Measurements from ENCODE around the gene TSPAN9.

The TSPAN9 gene

GRCh38 chr12:3149515-3150307 lies 72.5 kb downstream of the TSPAN9 start:
- 94 to 95% methylated on average over 10 of the region's 10 CpGs for WGBS, 2 experiments
- Histone ChIP-seq H3K4me1 (ENCODE audit: control insufficient read depth, insufficient read depth, low read length) (peaks cover 36% of the 10 kb centered on the region), H3K9me3 (ENCODE audit: control insufficient read depth, low read length) (no peaks in the 10 kb centered on the region)

GRCh38 chr12:3150308-3150670 lies 73.1 kb downstream of the TSPAN9 start:
- Histone ChIP-seq H3K4me1 (ENCODE audit: control insufficient read depth, insufficient read depth, low read length) (peaks cover 36% of the 10 kb centered on the region), H3K4me3 (ENCODE audit: insufficient read depth, low read depth, low read length) (no peak overlapping the region), H3K27ac (ENCODE audit: insufficient read depth, low read depth, low read length, poor library complexity, severe bottlenecking) (no peak overlapping the region), H3K9me3 (ENCODE audit: control insufficient read depth, low read length) (no peaks in the 10 kb centered on the region), H3K27me3 (ENCODE audit: control insufficient read depth, insufficient read depth, low read length, poor library complexity, severe bottlenecking) (no peaks in the 10 kb centered on the region), H3K36me3 (ENCODE audit: control insufficient read depth, insufficient read depth, low read length) (no peaks in the 10 kb centered on the region)
- 92% methylated on average over 5 of the region's 5 CpGs for WGBS, 2 experiments

More at GRCh38 chr12:3149515-3150307, 72.5 kb downstream of the TSPAN9 start:
- Histone ChIP-seq H3K27me3 (ENCODE audit: control insufficient read depth, insufficient read depth, low read length, poor library complexity, severe bottlenecking) (no peaks in the 10 kb centered on the region), H3K4me3 (ENCODE audit: insufficient read depth, low read depth, low read length) (no peak overlapping the region), H3K36me3 (ENCODE audit: control insufficient read depth, insufficient read depth, low read length) (no peaks in the 10 kb centered on the region), H3K27ac (ENCODE audit: insufficient read depth, low read depth, low read length, poor library complexity, severe bottlenecking) (no peak overlapping the region)

- 51 to 54% methylated on average over 19 of the region's 19 CpGs for WGBS, 2 experiments
- Histone ChIP-seq H3K36me3 (ENCODE audit: control insufficient read depth, insufficient read depth, low read length) (no peaks in the 10 kb centered on the region), H3K4me3 (ENCODE audit: insufficient read depth, low read depth, low read length) (no peak overlapping the region), H3K27me3 (ENCODE audit: control insufficient read depth, insufficient read depth, low read length, poor library complexity, severe bottlenecking) (no peaks in the 10 kb centered on the region), H3K9me3 (ENCODE audit: control insufficient read depth, low read length) (no peaks in the 10 kb centered on the region), H3K27ac (ENCODE audit: insufficient read depth, low read depth, low read length, poor library complexity, severe bottlenecking) (peak overlapping the region; percentile 9), H3K4me1 (ENCODE audit: control insufficient read depth, insufficient read depth, low read length) (peaks cover 41% of the 10 kb centered on the region)
Measured at GRCh38 chr12:3150931-3151835, 74.0 kb downstream of the TSPAN9 start.

- peaks cover 44% of the 10 kb centered on the region for H3K4me1 ChIP-seq (ENCODE audit: control insufficient read depth, insufficient read depth, low read length)
- WGBS, 2 experiments, result 60 to 66% methylated on average over 5 of the region's 5 CpGs
- no peak overlapping the region for H3K27ac ChIP-seq (ENCODE audit: insufficient read depth, low read depth, low read length, poor library complexity, severe bottlenecking)
Measured at GRCh38 chr12:3152011-3152511, 74.9 kb downstream of the TSPAN9 start.

GRCh38 chr12:3152892-3153291 lies 75.7 kb downstream of the TSPAN9 start:
- H3K4me3 ChIP-seq (ENCODE audit: insufficient read depth, low read depth, low read length), result no peak overlapping the region
- H3K36me3 ChIP-seq (ENCODE audit: control insufficient read depth, insufficient read depth, low read length), result no peaks in the 10 kb centered on the region
- H3K9me3 ChIP-seq (ENCODE audit: control insufficient read depth, low read length), result no peaks in the 10 kb centered on the region
- WGBS, 2 experiments, result 96% methylated on average over 10 to 11 of the region's 11 CpGs
- no peak overlapping the region for H3K27ac ChIP-seq (ENCODE audit: insufficient read depth, low read depth, low read length, poor library complexity, severe bottlenecking)
- H3K4me1 ChIP-seq (ENCODE audit: control insufficient read depth, insufficient read depth, low read length), result peaks cover 41% of the 10 kb centered on the region
- no peaks in the 10 kb centered on the region for H3K27me3 ChIP-seq (ENCODE audit: control insufficient read depth, insufficient read depth, low read length, poor library complexity, severe bottlenecking)

More at GRCh38 chr12:3152011-3152511, 74.9 kb downstream of the TSPAN9 start:
- Histone ChIP-seq H3K4me3 (ENCODE audit: insufficient read depth, low read depth, low read length) (no peak overlapping the region), H3K36me3 (ENCODE audit: control insufficient read depth, insufficient read depth, low read length) (no peaks in the 10 kb centered on the region), H3K9me3 (ENCODE audit: control insufficient read depth, low read length) (no peaks in the 10 kb centered on the region), H3K27me3 (ENCODE audit: control insufficient read depth, insufficient read depth, low read length, poor library complexity, severe bottlenecking) (no peaks in the 10 kb centered on the region)

- Histone ChIP-seq H3K4me3 (ENCODE audit: insufficient read depth, low read depth, low read length) (no peak overlapping the region), H3K9me3 (ENCODE audit: control insufficient read depth, low read length) (no peaks in the 10 kb centered on the region), H3K36me3 (ENCODE audit: control insufficient read depth, insufficient read depth, low read length) (no peaks in the 10 kb centered on the region), H3K4me1 (ENCODE audit: control insufficient read depth, insufficient read depth, low read length) (peaks cover 45% of the 10 kb centered on the region), H3K27me3 (ENCODE audit: control insufficient read depth, insufficient read depth, low read length, poor library complexity, severe bottlenecking) (no peaks in the 10 kb centered on the region), H3K27ac (ENCODE audit: insufficient read depth, low read depth, low read length, poor library complexity, severe bottlenecking) (no peak overlapping the region)
- 85 to 89% methylated on average over 5 of the region's 5 CpGs for whole genome bisulfite sequencing, 2 experiments
Measured at GRCh38 chr12:3154006-3154405, 76.8 kb downstream of the TSPAN9 start.

GRCh38 chr12:3155702-3156370 lies 78.7 kb downstream of the TSPAN9 start:
- Histone ChIP-seq H3K27me3 (ENCODE audit: control insufficient read depth, insufficient read depth, low read length, poor library complexity, severe bottlenecking) (no peaks in the 10 kb centered on the region), H3K36me3 (ENCODE audit: control insufficient read depth, insufficient read depth, low read length) (no peaks in the 10 kb centered on the region), H3K4me1 (ENCODE audit: control insufficient read depth, insufficient read depth, low read length) (peaks cover 29% of the 10 kb centered on the region), H3K4me3 (ENCODE audit: insufficient read depth, low read depth, low read length) (no peak overlapping the region), H3K9me3 (ENCODE audit: control insufficient read depth, low read length) (no peaks in the 10 kb centered on the region), H3K27ac (ENCODE audit: insufficient read depth, low read depth, low read length, poor library complexity, severe bottlenecking) (no peak overlapping the region)
- 63 to 66% methylated on average over 14 to 15 of the region's 15 CpGs for WGBS, 2 experiments

- Histone ChIP-seq H3K4me3 (ENCODE audit: insufficient read depth, low read depth, low read length) (no peak overlapping the region), H3K36me3 (ENCODE audit: control insufficient read depth, insufficient read depth, low read length) (peaks cover 4% of the 10 kb centered on the region), H3K27ac (ENCODE audit: insufficient read depth, low read depth, low read length, poor library complexity, severe bottlenecking) (no peak overlapping the region), H3K27me3 (ENCODE audit: control insufficient read depth, insufficient read depth, low read length, poor library complexity, severe bottlenecking) (no peaks in the 10 kb centered on the region), H3K9me3 (ENCODE audit: control insufficient read depth, low read length) (no peaks in the 10 kb centered on the region), H3K4me1 (ENCODE audit: control insufficient read depth, insufficient read depth, low read length) (peaks cover 12% of the 10 kb centered on the region)
- 78 to 80% methylated on average over 17 of the region's 17 CpGs for WGBS, 2 experiments
Measured at GRCh38 chr12:3157581-3158323, 80.6 kb downstream of the TSPAN9 start.

- H3K4me3 ChIP-seq (ENCODE audit: insufficient read depth, low read depth, low read length), result no peak overlapping the region
- WGBS, 2 experiments, result 81 to 84% methylated on average over 10 of the region's 11 CpGs
Measured at GRCh38 chr12:3158851-3159465, 81.8 kb downstream of the TSPAN9 start.

More at GRCh38 chr12:3158851-3159465, 81.8 kb downstream of the TSPAN9 start:
- Histone ChIP-seq H3K27me3 (ENCODE audit: control insufficient read depth, insufficient read depth, low read length, poor library complexity, severe bottlenecking) (no peaks in the 10 kb centered on the region), H3K9me3 (ENCODE audit: control insufficient read depth, low read length) (no peaks in the 10 kb centered on the region), H3K4me1 (ENCODE audit: control insufficient read depth, insufficient read depth, low read length) (peaks cover 12% of the 10 kb centered on the region), H3K36me3 (ENCODE audit: control insufficient read depth, insufficient read depth, low read length) (peaks cover 4% of the 10 kb centered on the region), H3K27ac (ENCODE audit: insufficient read depth, low read depth, low read length, poor library complexity, severe bottlenecking) (no peak overlapping the region)

All from ectodermal cell (in vitro differentiated cells).